HepG2 (cell line): ENCODE measurements around the gene SECTM1. TPM values are rescaled to one million over a fixed set of nuclear protein-coding genes. Genes with fewer than 3 reads are reported as not detected.

Experiments
- CBFB ChIP-seq: sonication (generic); formaldehyde crosslinking; IDR thresholded peaks from 2 replicates; pipeline ENCODE4 v1.4.0; 2020; ENCODE audit warnings: missing genetic modification reagents
- FOXA1 ChIP-seq, 2 experiments: fragments of 450-650 bp in 1 of 2; sonication (generic) in 1 of 2; formaldehyde crosslinking in 1 of 2; IDR thresholded peaks; 2 replicates each; pipeline versions ENCODE4 v1.4.0 to v1.6.1; 2016 to 2020; ENCODE audit warnings: missing genetic modification reagents in 1 of 2
- GTF3A ChIP-seq: sonication (generic); formaldehyde crosslinking; conservative IDR thresholded peaks from 2 replicates; pipeline ENCODE4 v1.4.0; 2020; ENCODE audit warnings: mild to moderate bottlenecking, missing genetic modification reagents
- KAT7 ChIP-seq: IDR thresholded peaks from 2 replicates; pipeline ENCODE4 v1.6.1; 2018; ENCODE audit warnings: borderline replicate concordance, missing compliant biosample characterization
- NBN ChIP-seq: fragments of 450-650 bp; conservative IDR thresholded peaks from 2 replicates; pipeline ENCODE4 v1.6.1; 2017
- NFE2L2 ChIP-seq: fragments of 150-350 bp; IDR thresholded peaks from 2 replicates; pipeline ENCODE4 v1.6.1; 2014; ENCODE audit warnings: low read length
- PTBP1 ChIP-seq: fragments of 200-400 bp; formaldehyde crosslinking; IDR thresholded peaks from 2 replicates; pipeline ENCODE4 v1.6.1; 2018; ENCODE audit warnings: low read length, low read depth; ENCODE audit not compliant: poor library complexity, severe bottlenecking
- TBX2 ChIP-seq: sonication (generic); formaldehyde crosslinking; IDR thresholded peaks from 2 replicates; pipeline ENCODE4 v1.5.0; 2020; ENCODE audit warnings: missing genetic modification reagents, mild to moderate bottlenecking, borderline replicate concordance
- ZNF577 ChIP-seq: sonication (generic); formaldehyde crosslinking; IDR thresholded peaks from 2 replicates; pipeline ENCODE4 v1.4.0; 2020; ENCODE audit warnings: mild to moderate bottlenecking, low read depth, missing genetic modification reagents, borderline replicate concordance
- polyA plus RNA-seq, 8 experiments: library from polyadenylated mRNA; depleted of rRNA in 3 of 8; stranded (reverse) in 7 of 8; unstranded in 1 of 8; fragments of >200 nt; fragmentation: Illumina TruSeq in 4 of 8; extraction: Trizol in 4 of 8; gene quantifications; 2 replicates each; pipeline versions ENCODE4 v1.2.1 to v1.2.3, GENCODE V29; 2011 to 2016; ENCODE audit warnings: low read depth in 4 of 8, missing spikeins in 1 of 8, mixed read lengths in 1 of 8; ENCODE audit not compliant: insufficient read depth in 1 of 8
- total RNA-seq, 5 experiments: library from RNA; depleted of rRNA; stranded (reverse); fragments of >200 nt; fragmentation: Illumina TruSeq; extraction: Trizol; gene quantifications; 2 replicates each; pipeline ENCODE4 v1.2.3, GENCODE V29; 2016; ENCODE audit warnings: low read depth in 1 of 5
- TF ChIP-seq, protein P1 (sequence below): sonication (generic); formaldehyde crosslinking; IDR thresholded peaks from one replicate; pipeline ENCODE4 v1.5.1; 2020; ENCODE audit warnings: mild to moderate bottlenecking, missing genetic modification reagents; ENCODE audit errors: not compliant biosample characterization
- TF ChIP-seq, protein P2 (sequence below): IDR thresholded peaks from 2 replicates; pipeline ENCODE4 v1.6.1; 2016; ENCODE audit warnings: low read depth, borderline replicate concordance
- TF ChIP-seq, protein P3 (sequence below): sonication (generic); formaldehyde crosslinking; IDR thresholded peaks from 2 replicates; pipeline ENCODE4 v1.8.0; 2022; ENCODE audit warnings: low read depth, missing genetic modification reagents

Gene SECTM1
- total and polyA plus RNA-seq, 2 of the 13 experiments (the other 11 are each of a cell fraction or from before 2014, with no cell fraction given): 3.5 to 5.3 TPM

GRCh38 chr17:82324566-82325285, 8.8 kb downstream of the SECTM1 start (continued):
- TF ChIP-seq, protein P1, sequence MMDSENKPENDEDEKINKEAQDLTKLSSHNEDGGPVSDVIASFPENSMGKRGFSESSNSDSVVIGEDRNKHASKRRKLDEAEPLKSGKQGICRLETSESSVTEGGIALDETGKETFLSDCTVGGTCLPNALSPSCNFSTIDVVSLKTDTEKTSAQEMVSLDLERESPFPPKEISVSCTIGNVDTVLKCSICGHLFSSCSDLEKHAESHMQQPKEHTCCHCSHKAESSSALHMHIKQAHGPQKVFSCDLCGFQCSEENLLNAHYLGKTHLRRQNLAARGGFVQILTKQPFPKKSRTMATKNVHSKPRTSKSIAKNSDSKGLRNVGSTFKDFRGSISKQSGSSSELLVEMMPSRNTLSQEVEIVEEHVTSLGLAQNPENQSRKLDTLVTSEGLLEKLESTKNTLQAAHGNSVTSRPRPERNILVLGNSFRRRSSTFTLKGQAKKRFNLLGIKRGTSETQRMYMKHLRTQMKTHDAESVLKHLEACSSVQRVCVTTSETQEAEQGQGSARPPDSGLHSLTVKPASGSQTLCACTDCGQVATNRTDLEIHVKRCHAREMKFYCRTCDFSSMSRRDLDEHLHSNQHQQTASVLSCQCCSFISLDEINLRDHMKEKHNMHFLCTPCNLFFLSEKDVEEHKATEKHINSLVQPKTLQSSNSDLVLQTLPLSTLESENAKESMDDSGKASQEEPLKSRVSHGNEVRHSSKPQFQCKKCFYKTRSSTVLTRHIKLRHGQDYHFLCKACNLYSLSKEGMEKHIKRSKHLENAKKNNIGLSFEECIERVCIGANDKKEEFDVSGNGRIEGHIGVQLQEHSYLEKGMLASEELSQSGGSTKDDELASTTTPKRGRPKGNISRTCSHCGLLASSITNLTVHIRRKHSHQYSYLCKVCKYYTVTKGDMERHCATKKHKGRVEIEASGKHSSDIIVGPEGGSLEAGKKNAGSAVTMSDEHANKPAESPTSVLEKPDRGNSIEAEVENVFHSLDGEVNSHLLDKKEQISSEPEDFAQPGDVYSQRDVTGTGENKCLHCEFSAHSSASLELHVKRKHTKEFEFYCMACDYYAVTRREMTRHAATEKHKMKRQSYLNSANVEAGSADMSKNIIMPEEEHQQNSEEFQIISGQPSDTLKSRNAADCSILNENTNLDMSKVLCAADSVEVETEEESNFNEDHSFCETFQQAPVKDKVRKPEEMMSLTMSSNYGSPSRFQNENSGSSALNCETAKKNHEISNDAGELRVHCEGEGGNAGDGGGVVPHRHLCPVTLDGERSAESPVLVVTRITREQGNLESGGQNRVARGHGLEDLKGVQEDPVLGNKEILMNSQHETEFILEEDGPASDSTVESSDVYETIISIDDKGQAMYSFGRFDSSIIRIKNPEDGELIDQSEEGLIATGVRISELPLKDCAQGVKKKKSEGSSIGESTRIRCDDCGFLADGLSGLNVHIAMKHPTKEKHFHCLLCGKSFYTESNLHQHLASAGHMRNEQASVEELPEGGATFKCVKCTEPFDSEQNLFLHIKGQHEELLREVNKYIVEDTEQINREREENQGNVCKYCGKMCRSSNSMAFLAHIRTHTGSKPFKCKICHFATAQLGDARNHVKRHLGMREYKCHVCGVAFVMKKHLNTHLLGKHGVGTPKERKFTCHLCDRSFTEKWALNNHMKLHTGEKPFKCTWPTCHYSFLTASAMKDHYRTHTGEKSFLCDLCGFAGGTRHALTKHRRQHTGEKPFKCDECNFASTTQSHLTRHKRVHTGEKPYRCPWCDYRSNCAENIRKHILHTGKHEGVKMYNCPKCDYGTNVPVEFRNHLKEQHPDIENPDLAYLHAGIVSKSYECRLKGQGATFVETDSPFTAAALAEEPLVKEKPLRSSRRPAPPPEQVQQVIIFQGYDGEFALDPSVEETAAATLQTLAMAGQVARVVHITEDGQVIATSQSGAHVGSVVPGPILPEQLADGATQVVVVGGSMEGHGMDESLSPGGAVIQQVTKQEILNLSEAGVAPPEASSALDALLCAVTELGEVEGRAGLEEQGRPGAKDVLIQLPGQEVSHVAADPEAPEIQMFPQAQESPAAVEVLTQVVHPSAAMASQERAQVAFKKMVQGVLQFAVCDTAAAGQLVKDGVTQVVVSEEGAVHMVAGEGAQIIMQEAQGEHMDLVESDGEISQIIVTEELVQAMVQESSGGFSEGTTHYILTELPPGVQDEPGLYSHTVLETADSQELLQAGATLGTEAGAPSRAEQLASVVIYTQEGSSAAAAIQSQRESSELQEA: no peak
- TF ChIP-seq CBFB (CRISPR knock-in tag): no peak
- TF ChIP-seq GTF3A (CRISPR knock-in tag): no peak
- TF ChIP-seq TBX2 (CRISPR knock-in tag): no peak
- no peak for TF ChIP-seq FOXA1 (IDR thresholded peaks at IDR 0.05)
- 0 out of 2 replicates have a peak, but pooled peaks have one; percentile 18 for TF ChIP-seq FOXA1 (CRISPR knock-in tag; IDR thresholded peaks at IDR 0.05)
- no peak for TF ChIP-seq NFE2L2
- no peak for TF ChIP-seq ZNF577 (CRISPR knock-in tag)
- TF ChIP-seq PTBP1: no peak
- no peak for TF ChIP-seq KAT7
- TF ChIP-seq, protein P2, sequence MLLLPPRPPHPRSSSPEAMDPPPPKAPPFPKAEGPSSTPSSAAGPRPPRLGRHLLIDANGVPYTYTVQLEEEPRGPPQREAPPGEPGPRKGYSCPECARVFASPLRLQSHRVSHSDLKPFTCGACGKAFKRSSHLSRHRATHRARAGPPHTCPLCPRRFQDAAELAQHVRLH (CRISPR knock-in tag): no peak
- no peak for TF ChIP-seq NBN
- TF ChIP-seq, protein P3, sequence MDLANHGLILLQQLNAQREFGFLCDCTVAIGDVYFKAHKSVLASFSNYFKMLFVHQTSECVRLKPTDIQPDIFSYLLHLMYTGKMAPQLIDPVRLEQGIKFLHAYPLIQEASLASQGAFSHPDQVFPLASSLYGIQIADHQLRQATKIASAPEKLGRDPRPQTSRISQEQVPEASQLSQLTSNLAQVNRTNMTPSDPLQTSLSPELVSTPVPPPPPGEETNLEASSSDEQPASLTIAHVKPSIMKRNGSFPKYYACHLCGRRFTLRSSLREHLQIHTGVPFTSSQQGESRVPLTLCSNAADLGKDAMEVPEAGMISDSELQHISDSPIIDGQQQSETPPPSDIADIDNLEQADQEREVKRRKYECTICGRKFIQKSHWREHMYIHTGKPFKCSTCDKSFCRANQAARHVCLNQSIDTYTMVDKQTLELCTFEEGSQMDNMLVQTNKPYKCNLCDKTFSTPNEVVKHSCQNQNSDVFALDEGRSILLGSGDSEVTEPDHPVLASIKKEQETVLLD (CRISPR knock-in tag): no peak
- TF ChIP-seq, all 625 proteins: peak for 14
